SK-MEL-5 (cell line): ENCODE measurements around the gene NEAT1. TPM values are rescaled to one million over a fixed set of nuclear protein-coding genes. Genes with fewer than 3 reads are reported as not detected.
A peak's percentile ranks its signal among the peaks of the same experiment; 100 is the strongest.

Experiments
- DNase-seq: peaks from one replicate; pipeline ENCODE4 v3.0.0-alpha.2; 2016; ENCODE audit warnings: low read depth, low spot score
- in situ Hi-C: cut with HindIII; loops from 2 replicates; pipeline ENCODE4 v1.10.0; 2016; ENCODE audit warnings: low sequenced_read_pairs, high pct_unique_total_duplicates, low pct_unique_long_range_greater_than_20kb
- total RNA-seq: library from RNA; depleted of rRNA; stranded (reverse); fragments of >200 nt; shearing (Covaris generic); gene quantifications from 2 replicates; pipeline ENCODE4 v1.2.3, GENCODE V29; 2014

Gene NEAT1
- total RNA-seq, 1 experiment from 2014 or later: 13.3 TPM

GRCh38 chr11:65417702-65418430 is 4.7 kb upstream of the NEAT1 start:
- DNase-seq: peak; percentile 9
- in situ Hi-C loops: no loop called here

GRCh38 chr11:65418431-65418680 is 4.2 kb upstream of the NEAT1 start:
- DNase-seq: no peak
- in situ Hi-C loops: no loop called here

GRCh38 chr11:65418681-65419459 is 3.7 kb upstream of the NEAT1 start:
- in situ Hi-C loops: no loop called here
- DNase-seq: peak; percentile 97

- in situ Hi-C loops: no loop called here
- DNase-seq: no peak
Observed at GRCh38 chr11:65419460-65419771, 3.2 kb upstream of the NEAT1 start.

- DNase-seq: peak; percentile 90
- in situ Hi-C loops: no loop called here
Observed at GRCh38 chr11:65419772-65420481, 2.7 kb upstream of the NEAT1 start.

- in situ Hi-C loops: no loop called here
- DNase-seq: no peak
Observed at GRCh38 chr11:65420506-65420905, 2.1 kb upstream of the NEAT1 start.

GRCh38 chr11:65420979-65421793 is 1.4 kb upstream of the NEAT1 start:
- in situ Hi-C loops: no loop called here
- peak; percentile 96 for DNase-seq

- in situ Hi-C loops: no loop called here
Observed at GRCh38 chr11:65421794-65422632, 585 bp upstream of the NEAT1 start.

GRCh38 chr11:65423516-65424204 is 1.1 kb downstream of the NEAT1 start:
- in situ Hi-C loops: no loop called here
- DNase-seq: peak; percentile 56

More at GRCh38 chr11:65421794-65422632, 585 bp upstream of the NEAT1 start:
- DNase-seq: peak; percentile 90

- in situ Hi-C loops: no loop called here
- DNase-seq: peak; percentile 77
Observed at GRCh38 chr11:65424205-65425104, 1.9 kb downstream of the NEAT1 start.

- in situ Hi-C loops: no loop called here
- peak; percentile 90 for DNase-seq
Observed at GRCh38 chr11:65425105-65425970, 2.7 kb downstream of the NEAT1 start.

GRCh38 chr11:65425971-65426838 is 3.6 kb downstream of the NEAT1 start:
- in situ Hi-C loops: no loop called here
- peak; percentile 72 for DNase-seq

GRCh38 chr11:65426839-65427690 is 4.5 kb downstream of the NEAT1 start:
- peak; percentile 66 for DNase-seq
- in situ Hi-C loops: no loop called here
